ENCODE measurements around the gene OR2AT4. TPM values are rescaled to one million over a fixed set of nuclear protein-coding genes. Genes with fewer than 3 reads are reported as not detected.

The OR2AT4 gene
- total and polyA plus RNA-seq, 2 donors (not counting 3 experiments of a cell fraction or from before 2014, with no cell fraction given) = not detected

DNA sequence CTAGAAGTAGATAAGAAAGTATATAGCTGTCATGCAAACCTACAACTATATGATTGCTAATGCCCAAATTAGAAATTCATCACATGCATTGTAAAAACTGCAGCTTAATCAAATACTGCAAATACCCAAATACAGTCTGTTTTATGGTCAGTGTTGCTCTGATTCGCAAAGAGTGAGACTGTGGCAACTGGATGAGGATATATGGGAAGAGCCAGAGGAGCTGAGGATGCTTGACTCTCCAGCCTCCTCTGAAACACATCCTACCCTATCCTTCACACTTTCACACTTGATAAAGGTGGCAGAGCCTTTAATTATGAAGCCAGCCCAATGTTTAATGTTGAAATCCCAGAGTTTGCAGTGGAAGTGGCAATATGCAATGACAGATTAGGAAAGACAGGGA is 21.9 kb upstream of the OR2AT4 start:
- BruUV-seq (replicated peaks) = no TSS peak
- CTCF ChIA-PET = interaction anchor here (0.8 to 1.4 kb wide), 3 partner anchors 11 to 86 kb away, joined by 3 to 4 read pairs (median 3); no protein-coding TSS in a partner anchor
- POLR2A ChIA-PET = no interaction called here
- peaks cover 3 to 4% of the 10 kb centered on the region in 2 experiments for H3K27me3 ChIP-seq (ENCODE audit: control insufficient read depth in 2 of 2, insufficient read depth in 2 of 2, low read length in 2 of 2)
- H3K27ac ChIP-seq (ENCODE audit: insufficient read depth, low read depth, low read length) = no peak overlapping the region
- TF ChIP-seq FOS (IDR thresholded peaks at IDR 0.05; ENCODE audit: borderline replicate concordance, insufficient read depth, low read length) (no peak), MYC (IDR thresholded peaks at IDR 0.05; ENCODE audit: low read depth, low read length) (no peak), POLR2AphosphoS5 (IDR thresholded peaks at IDR 0.05; ENCODE audit: insufficient read depth, low read depth, low read length) (no peak), EZH2 (IDR thresholded peaks at IDR 0.05; ENCODE audit: borderline replicate concordance, low read depth, low read length, severe bottlenecking) (no peak), JUN (IDR thresholded peaks at IDR 0.05; ENCODE audit: borderline replicate concordance, insufficient read depth, insufficient read length, low read depth) (no peak), POLR2A (IDR thresholded peaks at IDR 0.05; ENCODE audit: low read depth, low read length) (no peak), GATA2 (IDR thresholded peaks at IDR 0.05; ENCODE audit: insufficient read depth, insufficient read length, low read depth, low read length) (no peak)
- TF ChIP-seq, protein P1, sequence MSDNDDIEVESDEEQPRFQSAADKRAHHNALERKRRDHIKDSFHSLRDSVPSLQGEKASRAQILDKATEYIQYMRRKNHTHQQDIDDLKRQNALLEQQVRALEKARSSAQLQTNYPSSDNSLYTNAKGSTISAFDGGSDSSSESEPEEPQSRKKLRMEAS (IDR thresholded peaks at IDR 0.05; ENCODE audit: insufficient read depth, insufficient read length) = no peak
- TF ChIP-seq, protein P2, sequence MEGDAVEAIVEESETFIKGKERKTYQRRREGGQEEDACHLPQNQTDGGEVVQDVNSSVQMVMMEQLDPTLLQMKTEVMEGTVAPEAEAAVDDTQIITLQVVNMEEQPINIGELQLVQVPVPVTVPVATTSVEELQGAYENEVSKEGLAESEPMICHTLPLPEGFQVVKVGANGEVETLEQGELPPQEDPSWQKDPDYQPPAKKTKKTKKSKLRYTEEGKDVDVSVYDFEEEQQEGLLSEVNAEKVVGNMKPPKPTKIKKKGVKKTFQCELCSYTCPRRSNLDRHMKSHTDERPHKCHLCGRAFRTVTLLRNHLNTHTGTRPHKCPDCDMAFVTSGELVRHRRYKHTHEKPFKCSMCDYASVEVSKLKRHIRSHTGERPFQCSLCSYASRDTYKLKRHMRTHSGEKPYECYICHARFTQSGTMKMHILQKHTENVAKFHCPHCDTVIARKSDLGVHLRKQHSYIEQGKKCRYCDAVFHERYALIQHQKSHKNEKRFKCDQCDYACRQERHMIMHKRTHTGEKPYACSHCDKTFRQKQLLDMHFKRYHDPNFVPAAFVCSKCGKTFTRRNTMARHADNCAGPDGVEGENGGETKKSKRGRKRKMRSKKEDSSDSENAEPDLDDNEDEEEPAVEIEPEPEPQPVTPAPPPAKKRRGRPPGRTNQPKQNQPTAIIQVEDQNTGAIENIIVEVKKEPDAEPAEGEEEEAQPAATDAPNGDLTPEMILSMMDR (IDR thresholded peaks at IDR 0.05; ENCODE audit: extremely low read depth in 1 of 2, insufficient read depth in 1 of 2, low read depth in 1 of 2, low read length in 2 of 2) = no peak
- dilution Hi-C loops (cut with MboI; ENCODE audit: extremely low pct_ligation_motif_present, low sequenced_read_pairs) (no loop called here), intact Hi-C loops (cut with micrococcal nuclease) (no loop called here)
- no peak for FAIRE-seq
- H3K9me3 ChIP-seq (replicated peaks; ENCODE audit: control insufficient read depth, insufficient read depth, low read length) = no peaks in the 10 kb centered on the region
- no peaks in the 10 kb centered on the region for H4K20me1 ChIP-seq (replicated peaks; ENCODE audit: control insufficient read depth, extremely low read depth, insufficient read depth, low read length)
- no peaks in the 10 kb centered on the region for H3K79me2 ChIP-seq (ENCODE audit: control insufficient read depth, insufficient read depth, low read length)
- no peaks in the 10 kb centered on the region for H3K36me3 ChIP-seq (ENCODE audit: control insufficient read depth in 2 of 2, extremely low read depth in 1 of 2, insufficient read depth in 2 of 2, low read length in 2 of 2)
- no peak overlapping the region for H2AFZ ChIP-seq (ENCODE audit: low read depth, low read length)
- H3K9ac ChIP-seq (replicated peaks; ENCODE audit: extremely low read depth, insufficient read depth, low read length) = no peak overlapping the region
- H3K9me1 ChIP-seq (replicated peaks; ENCODE audit: control insufficient read depth, extremely low read depth, insufficient read depth, low read length) = no peaks in the 10 kb centered on the region
- no peak for DNase-seq (ENCODE audit: low read depth, low spot score)
- H3K4me1 ChIP-seq (ENCODE audit: control insufficient read depth, extremely low read depth, insufficient read depth, low read length) = no peaks in the 10 kb centered on the region
- no peak overlapping the region for H3K4me3 ChIP-seq (replicated peaks in 1 of 3; ENCODE audit: insufficient read depth in 1 of 3, low read depth in 1 of 3, low read length in 3 of 3)
- H3K4me2 ChIP-seq (ENCODE audit: insufficient read depth, low read length) = no peak overlapping the region
